Effector CD8-positive, alpha-beta T cell (primary cell): ENCODE data around the gene MAN1C1.
A peak's percentile ranks its signal among the peaks of the same experiment; 100 is the strongest.

Experiments used
- DNase-seq: peaks from one replicate; lab custom pipeline; 2025; lab: John Stamatoyannopoulos, UW

Gene MAN1C1

DNA sequence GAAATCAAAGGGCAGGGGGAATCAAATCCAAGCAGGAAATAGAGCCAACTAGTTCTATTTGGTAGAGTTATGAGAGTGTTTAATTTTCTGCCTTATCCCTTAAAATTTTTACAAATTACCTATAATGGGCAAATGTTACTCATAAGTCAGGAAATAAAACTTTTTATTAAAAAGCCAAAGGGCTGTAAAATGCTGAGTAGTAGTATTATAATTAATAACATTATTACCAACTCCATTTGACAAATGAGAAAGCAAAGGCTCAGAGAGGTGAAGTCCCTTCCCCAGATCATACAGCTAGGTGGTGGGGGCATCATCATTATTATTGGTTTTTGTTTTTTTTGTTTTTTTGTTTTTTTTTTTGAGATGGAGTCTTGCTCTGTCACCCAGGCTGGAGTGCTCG lies 186.8 kb downstream of the MAN1C1 start:
- no peak for DNase-seq

DNA sequence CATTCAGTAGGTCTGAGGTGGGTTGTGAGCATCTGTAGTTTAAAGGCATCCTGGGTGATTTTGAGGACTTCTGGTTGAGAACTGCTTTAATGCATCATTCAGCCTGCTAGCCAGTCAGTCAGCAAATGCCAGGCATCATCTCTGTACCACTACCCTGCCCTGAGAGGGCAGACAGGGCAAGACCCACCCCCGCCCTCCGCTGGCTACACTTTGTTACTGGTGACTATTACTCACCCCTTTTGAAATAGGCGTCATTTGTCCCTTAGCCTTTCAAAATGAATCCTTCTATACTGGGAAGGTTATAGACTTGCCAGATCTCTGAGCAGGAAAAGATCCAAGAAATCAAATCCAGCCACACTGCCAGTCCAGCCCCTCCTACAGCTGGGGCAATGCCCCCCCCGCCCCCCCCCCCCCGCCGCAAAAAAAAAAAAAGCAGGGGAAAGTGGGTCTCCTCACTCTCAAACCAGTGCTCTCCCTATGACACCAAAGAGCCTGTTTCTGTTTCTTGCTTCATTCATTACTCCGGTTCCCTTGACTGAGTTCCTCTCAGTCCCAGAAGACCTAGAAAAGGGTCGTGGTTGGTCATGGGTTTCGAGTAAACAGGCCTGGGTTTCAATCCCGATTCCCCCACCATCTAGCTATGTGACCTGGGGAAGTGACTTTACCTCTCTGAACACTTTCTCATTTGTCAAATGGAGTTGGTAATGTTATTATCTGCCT lies 187.8 kb downstream of the MAN1C1 start:
- no peak for DNase-seq

DNA sequence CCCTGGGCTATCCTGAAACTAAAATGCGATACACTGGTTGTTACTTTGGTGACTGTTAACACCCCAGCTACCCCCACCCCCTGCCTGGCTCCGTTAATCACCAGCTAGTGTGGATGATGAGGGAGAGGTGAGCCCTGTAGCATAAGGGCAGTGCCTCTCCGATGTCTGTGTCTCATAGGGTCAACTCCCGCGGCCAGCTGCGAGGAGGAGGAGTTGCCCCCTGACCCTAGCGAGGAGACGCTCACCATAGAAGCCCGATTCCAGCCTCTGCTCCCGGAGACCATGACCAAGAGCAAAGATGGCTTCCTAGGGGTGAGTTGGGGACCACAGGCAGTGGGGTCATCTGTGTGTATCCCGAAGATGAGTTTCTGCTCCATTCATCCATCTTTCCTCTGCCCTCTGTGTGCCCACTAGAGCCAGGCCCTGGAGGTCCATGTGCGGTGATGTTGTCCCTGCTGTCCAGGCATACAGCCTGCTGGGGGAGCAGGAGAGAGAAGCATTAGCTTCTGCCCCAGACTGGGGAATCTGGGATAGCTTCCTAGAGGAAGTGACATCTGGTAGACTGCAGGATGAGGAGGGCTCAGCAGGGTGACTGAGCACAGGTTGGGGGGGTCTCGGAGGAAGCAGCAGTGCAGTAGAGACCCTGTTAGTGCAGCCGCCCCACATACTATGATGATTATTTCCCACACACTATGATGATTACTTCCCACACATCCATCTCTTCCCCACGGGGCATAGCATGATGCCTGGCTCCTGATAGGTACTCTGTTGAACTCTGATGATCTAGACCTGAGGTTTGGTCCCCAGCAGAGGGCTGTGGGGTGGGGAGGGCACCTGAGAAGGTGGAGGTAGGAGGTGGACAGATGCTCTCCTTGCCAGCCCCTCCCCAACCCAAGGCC lies 188.6 kb downstream of the MAN1C1 start:
- no peak for DNase-seq

DNA sequence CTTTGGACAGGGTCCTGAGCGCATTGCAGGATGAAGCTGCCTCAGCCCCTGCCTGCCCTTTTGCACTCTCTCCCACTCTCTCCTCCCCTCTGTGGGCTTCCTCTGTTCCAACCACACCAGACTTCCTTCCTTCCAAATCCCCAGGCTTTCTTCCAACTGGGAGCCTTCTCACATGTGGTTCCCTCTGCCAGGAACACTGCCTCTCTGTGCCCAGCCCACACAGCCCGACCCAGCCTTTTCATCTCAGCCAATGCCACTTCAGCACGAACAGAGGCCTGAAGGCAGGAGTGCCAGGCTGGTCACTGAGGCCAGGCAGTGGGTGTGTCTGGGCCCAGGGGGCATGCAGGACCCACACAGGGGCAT lies 189.3 kb downstream of the MAN1C1 start:
- no peak for DNase-seq

DNA sequence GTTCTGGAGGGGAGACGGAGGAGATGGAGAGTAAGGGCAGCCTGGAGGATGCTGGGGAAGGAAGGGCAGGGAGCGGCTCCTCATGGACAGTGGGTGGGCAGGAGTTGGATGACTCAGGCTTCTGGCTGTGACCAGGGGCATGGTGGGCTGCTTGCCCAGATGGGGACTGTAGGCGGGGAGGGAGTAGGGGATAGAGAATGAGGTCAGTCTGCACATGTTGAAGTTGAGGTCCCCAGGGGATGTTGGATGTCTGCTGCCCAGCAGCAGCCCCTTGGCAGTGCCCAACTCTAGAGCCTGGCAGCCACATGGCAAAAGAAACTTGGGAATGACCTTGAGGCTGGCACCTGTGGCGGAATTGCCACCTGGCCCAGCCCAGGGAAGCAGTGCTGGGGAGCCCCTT lies 189.8 kb downstream of the MAN1C1 start:
- no peak for DNase-seq

DNA sequence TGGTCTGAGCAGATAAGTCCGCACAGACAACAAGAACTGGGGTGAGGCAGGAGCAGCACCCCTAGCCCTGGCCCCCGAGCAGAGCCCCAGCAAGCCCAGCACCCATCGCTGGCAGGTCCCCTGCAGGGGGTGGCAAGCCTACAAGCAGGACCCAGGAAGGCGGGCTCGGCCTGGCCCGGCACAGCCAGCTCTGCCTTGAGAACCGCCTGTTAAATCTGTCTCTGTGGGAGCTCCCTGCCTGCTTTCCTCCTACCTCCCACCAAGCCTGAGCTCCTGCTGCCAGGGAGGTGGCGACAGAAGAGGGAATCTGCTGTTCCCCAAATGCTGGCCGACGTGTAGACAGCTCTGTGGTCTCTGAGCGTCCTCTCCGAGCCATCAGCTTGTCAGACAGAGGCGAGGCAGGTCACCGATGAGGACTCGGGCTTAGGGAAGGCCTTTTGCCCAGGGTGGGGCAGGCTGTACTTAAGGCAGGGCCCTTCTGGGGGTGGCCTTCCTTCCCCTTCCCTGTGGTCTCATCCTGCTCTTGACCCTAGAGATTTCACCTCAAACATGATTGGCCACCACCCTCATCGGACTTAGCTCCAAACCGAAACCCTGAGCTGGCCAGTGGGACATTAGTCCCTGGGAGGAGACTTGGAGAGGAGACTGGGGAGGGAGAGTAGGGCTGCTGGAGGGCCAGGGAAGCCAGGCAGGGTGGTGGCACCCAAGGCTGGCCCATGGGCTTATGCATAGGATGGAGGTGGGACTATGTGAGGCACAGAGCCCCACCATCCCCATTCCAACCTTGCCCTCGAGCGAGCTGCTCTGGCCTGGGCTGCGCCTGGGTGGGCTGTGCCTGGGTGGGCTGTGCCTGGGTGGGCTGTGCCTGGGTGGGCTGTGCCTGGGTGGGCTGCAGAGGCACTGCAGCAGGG lies 191.1 kb downstream of the MAN1C1 start:
- no peak for DNase-seq

DNA sequence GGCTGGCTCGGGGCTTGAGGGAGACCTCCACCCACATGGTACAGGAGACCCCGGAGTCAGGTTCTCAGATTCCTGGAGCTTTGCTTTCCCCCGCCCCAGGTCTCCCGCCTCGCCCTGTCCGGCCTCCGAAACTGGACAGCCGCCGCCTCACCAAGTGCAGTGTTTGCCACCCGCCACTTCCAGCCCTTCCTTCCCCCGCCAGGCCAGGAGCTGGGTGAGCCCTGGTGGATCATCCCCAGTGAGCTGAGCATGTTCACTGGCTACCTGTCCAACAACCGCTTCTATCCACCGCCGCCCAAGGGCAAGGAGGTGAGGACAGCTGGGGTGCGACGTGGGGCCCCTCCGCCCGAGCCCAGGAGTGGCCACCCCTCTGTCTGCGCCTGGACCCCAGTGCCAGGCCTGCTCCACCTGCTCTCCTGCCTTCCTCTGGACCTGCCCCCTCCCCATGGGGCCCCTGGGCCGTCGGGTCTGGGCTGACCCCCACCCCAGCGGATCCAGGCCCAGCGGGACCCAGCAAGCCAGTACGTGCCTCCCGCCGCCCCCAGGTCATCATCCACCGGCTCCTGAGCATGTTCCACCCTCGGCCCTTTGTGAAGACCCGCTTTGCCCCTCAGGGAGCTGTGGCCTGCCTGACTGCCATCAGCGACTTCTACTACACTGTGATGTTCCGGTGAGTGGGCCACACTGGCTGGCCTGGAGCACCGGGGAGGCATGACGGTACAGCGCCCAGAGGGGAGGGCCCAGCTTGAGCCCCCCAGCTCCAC lies 192.1 kb downstream of the MAN1C1 start:
- no peak for DNase-seq

DNA sequence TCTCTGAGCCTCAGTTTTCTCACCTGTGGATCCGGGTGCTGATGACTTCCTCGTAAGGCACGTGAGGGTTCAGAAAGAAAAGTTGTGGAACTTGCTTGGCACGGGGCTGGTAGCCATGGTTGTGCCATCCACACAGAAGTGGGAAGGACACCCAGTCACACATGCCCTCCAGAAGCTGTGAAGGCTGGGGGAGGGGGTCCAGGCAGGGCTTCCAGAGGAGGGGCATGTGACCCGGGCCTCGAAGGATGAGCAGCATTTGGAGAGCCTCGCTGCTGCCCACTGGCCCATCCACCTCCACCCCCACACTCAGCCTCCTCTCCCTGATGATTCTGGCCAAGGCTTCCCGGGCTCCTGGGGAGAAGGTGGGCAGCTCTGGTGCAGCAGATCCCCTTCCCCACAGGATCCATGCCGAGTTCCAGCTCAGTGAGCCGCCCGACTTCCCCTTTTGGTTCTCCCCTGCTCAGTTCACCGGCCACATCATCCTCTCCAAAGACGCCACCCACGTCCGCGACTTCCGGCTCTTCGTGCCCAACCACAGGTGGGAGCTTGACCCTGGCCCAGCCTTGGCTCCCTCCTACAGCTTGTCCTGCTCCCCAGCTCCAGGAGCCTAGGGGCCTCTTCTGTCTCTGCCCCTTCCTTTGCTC lies 192.8 kb downstream of the MAN1C1 start:
- no peak for DNase-seq

DNA sequence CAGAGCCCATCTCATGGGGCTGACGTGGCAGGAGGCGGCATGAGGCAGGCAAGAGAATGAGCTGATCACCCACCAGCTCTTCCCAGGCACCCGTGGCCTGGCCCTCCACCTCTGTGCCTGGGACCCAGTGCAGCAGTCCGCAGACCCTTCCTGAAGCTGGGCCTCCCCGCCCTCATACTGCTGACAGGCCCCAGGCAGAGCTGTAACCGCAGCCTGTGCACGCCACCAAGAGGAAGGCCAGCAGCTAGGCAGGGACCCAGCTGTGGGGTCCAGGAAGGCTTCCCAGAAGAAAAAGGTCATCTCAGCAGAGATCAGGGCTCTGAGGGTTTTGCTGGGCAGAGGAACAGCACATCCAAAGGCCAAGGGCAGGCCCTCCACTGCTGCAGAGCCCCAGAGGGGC lies 193.3 kb downstream of the MAN1C1 start:
- no peak for DNase-seq

DNA sequence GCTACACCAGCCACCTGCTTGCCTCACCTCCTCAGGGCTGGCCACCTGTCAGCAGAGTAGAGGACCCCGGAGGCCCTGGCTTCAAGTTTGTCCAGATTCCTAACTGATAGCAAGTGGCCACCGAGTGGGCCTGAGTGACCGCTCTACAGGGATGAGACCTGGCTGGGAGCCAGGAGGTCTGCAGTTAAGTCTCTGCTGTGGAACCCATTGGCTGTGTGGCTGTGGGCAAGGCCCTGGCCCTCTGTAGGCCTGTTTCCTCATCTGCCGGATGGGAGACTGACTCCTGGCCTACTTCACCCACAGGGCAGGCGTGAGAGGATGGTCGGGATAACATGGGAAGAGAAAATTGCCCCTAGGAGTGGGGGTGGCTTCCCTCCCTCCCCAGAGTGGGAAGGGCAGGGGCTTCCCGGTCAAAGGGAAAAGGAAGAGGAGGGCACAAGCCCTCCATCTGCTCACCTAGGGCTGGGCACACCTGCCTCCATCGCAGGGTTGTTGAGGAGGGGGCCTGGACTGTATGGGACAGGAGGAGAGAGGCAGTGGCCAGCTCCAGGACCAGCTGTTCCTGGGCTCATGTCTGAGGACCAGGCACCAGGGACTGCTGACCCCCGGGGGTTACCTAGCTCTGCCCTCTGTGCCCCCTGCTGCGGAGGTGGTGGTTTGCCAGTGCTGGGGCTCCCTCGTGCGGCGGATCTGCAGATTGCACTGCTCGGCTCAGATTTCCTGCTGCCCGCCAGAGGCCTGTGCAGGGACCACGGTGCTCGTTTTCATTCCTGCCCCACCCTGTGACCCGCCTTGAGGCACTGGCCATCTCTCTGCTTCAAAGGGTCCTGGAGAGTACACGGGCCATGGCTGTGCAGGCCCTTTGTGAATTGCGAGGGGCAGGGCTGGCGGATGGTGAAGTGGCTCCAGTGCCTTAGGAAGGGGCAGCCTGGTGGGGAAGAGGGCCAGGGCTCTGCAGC lies 194.0 kb downstream of the MAN1C1 start:
- peak; percentile 69 for DNase-seq

DNA sequence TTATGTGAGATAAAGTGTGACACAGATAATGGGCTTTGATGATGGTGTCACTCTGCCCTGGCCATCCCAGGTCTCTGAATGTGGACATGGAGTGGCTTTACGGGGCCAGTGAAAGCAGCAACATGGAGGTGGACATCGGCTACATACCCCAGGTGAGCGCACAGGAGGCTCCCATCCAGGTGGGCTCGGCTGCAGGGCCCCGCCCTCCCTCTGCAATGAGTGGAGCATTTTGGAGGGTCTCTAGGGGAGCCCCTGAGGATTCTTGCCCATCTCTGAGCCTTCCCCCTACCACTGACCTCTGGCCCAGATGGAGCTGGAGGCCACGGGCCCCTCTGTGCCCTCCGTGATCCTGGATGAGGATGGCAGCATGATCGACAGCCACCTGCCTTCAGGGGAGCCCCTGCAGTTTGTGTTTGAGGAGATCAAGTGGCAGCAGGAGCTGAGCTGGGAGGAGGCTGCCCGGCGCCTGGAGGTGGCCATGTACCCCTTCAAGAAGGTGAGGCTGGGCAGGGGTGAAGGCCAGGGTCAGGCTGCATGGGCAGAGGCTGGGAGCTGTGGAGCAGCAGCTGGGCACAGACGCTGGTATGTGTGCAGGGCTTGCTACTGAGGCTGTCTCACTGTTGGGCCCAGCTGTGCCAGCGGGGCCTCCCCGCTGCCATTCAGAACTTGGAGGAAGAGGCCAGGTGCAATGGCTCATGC lies 194.9 kb downstream of the MAN1C1 start:
- DNase-seq, result no peak

DNA sequence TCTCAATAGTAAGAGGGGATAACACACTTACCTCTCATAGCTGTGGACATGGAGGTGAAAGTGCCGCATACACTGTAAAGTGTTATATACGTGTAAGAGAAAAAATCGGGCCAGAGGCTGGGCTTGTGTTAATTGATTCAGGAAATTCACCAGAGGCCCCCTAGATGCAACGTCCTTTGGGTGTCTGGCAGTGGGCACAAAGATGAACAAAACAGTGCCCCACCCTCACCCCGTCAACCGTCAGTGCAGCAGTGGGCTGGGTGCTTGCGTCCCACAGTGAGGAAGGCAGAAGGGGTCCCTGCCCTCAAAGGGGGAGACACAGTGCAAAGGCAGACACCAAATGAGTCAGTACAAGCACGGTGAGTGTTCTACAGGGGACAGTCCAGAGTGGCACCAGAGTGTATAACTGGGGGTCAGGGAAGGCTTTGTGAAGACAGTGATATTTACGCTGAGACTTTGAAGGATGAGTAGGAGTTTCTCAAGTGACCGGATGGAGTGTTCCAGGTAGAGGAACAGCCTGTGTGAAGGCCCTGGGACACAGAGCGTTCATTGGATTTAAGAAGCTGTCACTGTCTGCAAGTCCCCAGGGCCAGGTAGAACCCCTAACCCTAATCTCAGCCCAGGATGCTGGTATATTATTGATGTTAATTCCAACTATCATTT lies 196.6 kb downstream of the MAN1C1 start:
- no peak for DNase-seq

DNA sequence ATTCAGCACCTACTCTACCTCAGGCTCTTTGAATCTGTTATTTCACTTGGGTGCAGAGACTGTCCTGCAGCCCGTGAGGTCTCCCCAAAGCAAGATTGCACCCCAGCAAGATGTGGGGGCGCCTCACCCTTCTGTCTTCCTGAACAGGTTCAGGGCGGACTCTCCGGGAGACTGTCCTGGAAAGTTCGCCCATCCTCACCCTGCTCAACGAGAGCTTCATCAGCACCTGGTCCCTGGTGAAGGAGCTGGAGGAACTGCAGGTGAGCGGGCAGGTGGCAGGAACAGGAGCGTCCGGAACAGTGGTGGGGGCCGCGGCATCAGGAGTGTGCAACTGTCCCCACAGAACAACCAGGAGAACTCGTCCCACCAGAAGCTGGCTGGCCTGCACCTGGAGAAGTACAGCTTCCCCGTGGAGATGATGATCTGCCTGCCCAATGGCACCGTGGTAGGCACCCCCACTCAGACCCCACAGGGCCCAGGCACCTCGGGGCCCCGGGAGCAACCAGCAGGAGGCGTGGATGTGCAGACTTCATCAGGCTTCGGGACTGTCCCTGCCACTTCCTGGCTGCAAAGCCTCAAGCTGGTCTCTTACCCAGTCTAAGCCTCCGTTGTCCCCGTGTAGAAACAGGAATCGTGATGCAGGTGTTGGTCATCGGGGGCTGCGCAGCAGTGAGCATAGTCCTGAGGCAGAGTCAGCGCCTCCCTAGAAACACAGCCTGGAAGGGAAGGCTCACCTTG lies 197.3 kb downstream of the MAN1C1 start:
- DNase-seq, result no peak

DNA sequence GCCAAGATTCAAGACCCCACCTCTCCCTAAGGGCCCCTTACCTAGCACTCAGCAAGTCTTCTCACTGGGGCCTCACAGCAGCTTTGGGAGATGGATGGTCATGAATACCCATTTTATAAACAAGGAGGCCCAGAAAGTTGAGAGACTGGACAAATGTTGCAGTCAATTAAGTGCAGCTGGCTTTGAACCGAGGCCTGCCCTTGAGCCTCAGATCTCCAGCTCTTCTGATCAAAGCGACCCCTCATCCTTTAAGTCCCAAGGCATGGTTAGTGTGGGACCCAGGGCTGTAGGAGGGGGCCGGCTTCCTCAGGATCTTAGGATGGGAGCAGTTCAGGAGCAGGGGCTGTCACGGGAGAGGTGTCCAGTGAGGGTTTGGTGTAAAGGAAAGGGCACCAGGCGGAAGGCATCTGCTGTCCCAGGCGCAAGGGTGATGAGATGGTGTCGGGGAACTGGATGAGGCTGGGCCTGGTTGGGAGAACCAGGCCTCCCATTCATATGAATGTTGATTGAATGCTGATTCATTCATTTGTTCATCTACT lies 198.0 kb downstream of the MAN1C1 start:
- no peak for DNase-seq

DNA sequence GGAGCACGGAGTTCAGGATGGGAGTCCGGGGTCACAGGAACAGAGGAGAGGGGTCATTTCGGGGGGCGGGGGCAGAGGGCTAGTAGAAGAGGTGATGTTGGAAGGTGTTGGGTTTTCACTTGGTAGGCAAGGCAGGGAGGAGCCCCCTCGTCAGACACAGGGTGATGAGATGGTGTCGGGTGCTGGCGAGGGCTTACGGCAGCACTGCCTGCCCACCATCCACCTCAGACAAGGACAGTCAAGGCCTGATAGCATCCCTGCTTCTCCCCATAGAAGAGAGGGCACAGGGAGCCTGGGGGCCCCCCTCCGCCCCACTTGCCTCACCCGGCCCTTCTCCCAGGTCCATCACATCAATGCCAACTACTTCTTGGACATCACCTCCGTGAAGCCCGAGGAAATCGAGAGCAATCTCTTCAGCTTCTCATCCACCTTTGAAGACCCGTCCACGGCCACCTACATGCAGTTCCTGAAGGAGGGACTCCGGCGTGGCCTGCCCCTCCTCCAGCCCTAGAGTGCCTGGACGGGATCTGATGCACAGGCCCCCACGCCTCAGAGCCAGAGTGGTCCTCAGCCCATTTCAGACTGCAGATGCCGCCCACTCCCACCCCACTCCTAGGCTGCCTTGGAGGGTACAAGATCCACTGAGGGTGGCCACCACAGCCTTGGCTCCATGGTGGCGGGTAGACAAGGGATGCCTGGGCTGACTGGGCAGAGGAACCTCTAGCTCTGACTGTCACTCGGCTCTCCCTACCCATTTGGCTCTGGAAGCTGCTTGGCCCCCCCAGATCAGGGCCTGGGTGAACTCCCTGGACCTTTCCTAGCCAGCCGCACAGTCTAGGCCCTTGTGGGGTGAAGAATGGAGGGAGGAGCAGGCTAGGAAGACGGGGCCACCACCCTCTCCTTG lies 198.9 kb downstream of the MAN1C1 start:
- no peak for DNase-seq

DNA sequence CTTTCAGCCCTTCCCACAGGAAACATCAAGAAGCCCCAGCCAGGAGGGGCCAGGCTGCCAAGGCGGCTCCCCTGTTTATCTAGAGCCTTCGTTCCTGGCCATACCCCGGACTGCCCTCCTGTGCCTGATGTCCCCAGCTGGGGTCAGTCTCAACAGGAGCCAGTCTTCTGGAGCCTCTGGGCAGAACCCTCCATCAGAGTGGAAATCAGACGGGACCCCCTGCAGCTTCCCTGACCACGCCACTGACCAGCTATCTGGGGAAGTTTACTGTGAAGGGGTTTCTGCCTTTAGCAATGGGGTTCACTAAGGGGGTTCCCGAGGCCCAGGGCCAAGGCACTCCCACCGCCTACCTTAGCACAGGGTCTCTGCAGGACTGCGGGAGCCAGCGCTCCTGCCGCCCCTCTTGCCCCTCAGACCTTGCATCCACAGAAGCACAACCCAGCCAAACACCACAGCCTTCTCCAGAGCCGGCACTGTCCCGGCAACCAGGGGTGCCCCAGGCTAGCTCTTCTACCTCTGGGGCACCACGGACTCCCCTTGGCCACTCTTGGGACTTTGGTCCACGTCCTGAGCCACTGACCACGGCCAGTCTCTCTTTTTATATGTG lies 199.6 kb downstream of the MAN1C1 start:
- DNase-seq, result no peak
